A549 (cell line): ENCODE measurements around the gene NPIPB8. TPM values are rescaled to one million over a fixed set of nuclear protein-coding genes. Genes with fewer than 3 reads are reported as not detected.
"Not testable (repeated sequence)": the region's sequence is repeated elsewhere in the genome, so short reads cannot be mapped to it uniquely, and the experiment has no call there.

Source experiments
- ATAC-seq, 2 experiments: fragments of 200-7000 bp in 1 of 2; fragments of >200 bp in 1 of 2; cut with Nextera tagmentation in 1 of 2; cut with Tn5 transposase in 1 of 2; 3 replicates each; pipeline versions ENCODE4 v1.8.0 to v1.9.1; 2018 to 2020; ENCODE audit warnings: mild to moderate bottlenecking in 1 of 2, moderate library complexity in 1 of 2
- CTCF ChIA-PET: fragments of 300-600 bp; sonication (Branson Sonifier 250); formaldehyde crosslinking; extraction: SDS; loops from one replicate; lab custom pipeline; 2021; ENCODE audit warnings: antibody characterized with exemption, inconsistent platforms; lab: Yijun Ruan, JAX
- POLR2A ChIA-PET: fragments of 350-600 bp; formaldehyde crosslinking; extraction: SDS; loops from one replicate; lab custom pipeline; 2021; ENCODE audit warnings: antibody characterized with exemption, inconsistent platforms; lab: Yijun Ruan, JAX
- DNase-seq, 2 experiments: peaks; one replicate each; pipeline versions ENCODE4 v3.0.0 to v3.0.0-alpha.2; 2011 to 2016; ENCODE audit warnings: low read depth in 1 of 2, low spot score in 1 of 2
- FAIRE-seq: peaks from 2 replicates; lab custom pipeline; 2011; peaks lifted over from hg19 to GRCh38; lab: Jason Lieb, UNC
- H3K27ac ChIP-seq, 2 experiments: fragments of >200 bp; sonication (Bioruptor Twin); formaldehyde crosslinking; 3 replicates each; pipeline ENCODE4 v1.5.1; 2016 to 2017
- H3K4me1 ChIP-seq: fragments of >200 bp; sonication (Bioruptor Twin); formaldehyde crosslinking; 3 replicates; pipeline ENCODE4 v1.6.1; 2016
- H3K4me2 ChIP-seq: fragments of >200 bp; sonication (Bioruptor Twin); formaldehyde crosslinking; 3 replicates; pipeline ENCODE4 v1.6.1; 2016
- H3K4me3 ChIP-seq: fragments of >200 bp; sonication (Bioruptor Twin); formaldehyde crosslinking; 3 replicates; pipeline ENCODE4 v1.5.1; 2016
- H3K9me3 ChIP-seq: fragments of >200 bp; sonication (Bioruptor Twin); formaldehyde crosslinking; 3 replicates; pipeline ENCODE4 v1.6.1; 2016
- CEBPB ChIP-seq, 2 experiments: fragments of >200 bp in 1 of 2; sonication (Bioruptor Twin) in 1 of 2; formaldehyde crosslinking in 1 of 2; IDR thresholded peaks; 2 replicates each; pipeline ENCODE4 v1.6.1; 2012 to 2016
- CHD2 ChIP-seq: fragments of 150-350 bp; IDR thresholded peaks from 2 replicates; pipeline ENCODE4 v1.6.1; 2014; ENCODE audit warnings: low read length; ENCODE audit not compliant: partially characterized antibody
- FOSL2 ChIP-seq, 2 experiments: fragments of 450-650 bp in 1 of 2; fragments of >200 bp in 1 of 2; sonication (Bioruptor Twin) in 1 of 2; formaldehyde crosslinking; IDR thresholded peaks; 2 replicates each; pipeline versions ENCODE4 v1.5.0 to v1.6.1; 2016 to 2020; ENCODE audit warnings: mild to moderate bottlenecking in 1 of 2, moderate library complexity in 1 of 2
- FOXS1 ChIP-seq: fragments of 250-450 bp; sonication (Bioruptor Pico); IDR thresholded peaks from 2 replicates; pipeline ENCODE4 v1.5.0; 2020; ENCODE audit warnings: mild to moderate bottlenecking, moderate library complexity
- HEYL ChIP-seq: fragments of 250-450 bp; sonication (Bioruptor Pico); IDR thresholded peaks from 2 replicates; pipeline ENCODE4 v1.8.0; 2021; ENCODE audit warnings: mild to moderate bottlenecking, moderate library complexity
- HOXB13 ChIP-seq: fragments of 250-450 bp; sonication (Bioruptor Pico); IDR thresholded peaks from 2 replicates; pipeline ENCODE4 v1.5.0; 2020; ENCODE audit warnings: low read depth, mild to moderate bottlenecking, moderate library complexity
- JUN ChIP-seq, 2 experiments: fragments of >200 bp; sonication (Bioruptor Twin); formaldehyde crosslinking; IDR thresholded peaks; 2 replicates in 1 of 2; 3 replicates in 1 of 2; pipeline ENCODE4 v1.6.1; 2016 to 2017
- MAFK ChIP-seq: fragments of 450-650 bp; IDR thresholded peaks from 2 replicates; pipeline ENCODE4 v1.6.1; 2014; ENCODE audit not compliant: partially characterized antibody
- MAZ ChIP-seq: fragments of 150-350 bp; IDR thresholded peaks from 2 replicates; pipeline ENCODE4 v1.6.1; 2014; ENCODE audit warnings: antibody characterized with exemption, low read depth, low read length, borderline replicate concordance
- NPAS2 ChIP-seq: fragments of 250-450 bp; sonication (Bioruptor Pico); IDR thresholded peaks from 2 replicates; pipeline ENCODE4 v1.8.0; 2022; ENCODE audit warnings: mild to moderate bottlenecking, moderate library complexity, borderline replicate concordance
- RAD21 ChIP-seq, 2 experiments: fragments of >200 bp in 1 of 2; sonication (Bioruptor Twin) in 1 of 2; formaldehyde crosslinking in 1 of 2; IDR thresholded peaks in 1 of 2; conservative IDR thresholded peaks in 1 of 2; 2 replicates in 1 of 2; 3 replicates in 1 of 2; pipeline ENCODE4 v1.6.1; 2012 to 2018; ENCODE audit warnings: inconsistent platforms in 1 of 2
- RARB ChIP-seq: fragments of 250-450 bp; sonication (Bioruptor Pico); IDR thresholded peaks from 2 replicates; pipeline ENCODE4 v1.8.0; 2021; ENCODE audit warnings: mild to moderate bottlenecking, moderate library complexity
- WGBS: methylation state at CpG from one replicate; pipeline ENCODE4 v1.1.6; 2017; ENCODE audit errors: missing lambda C conversion rate; 5-methylcytosine and 5-hydroxymethylcytosine counted together
- polyA minus RNA-seq: library from RNA; depleted of rRNA, polyadenylated mRNA; stranded (reverse); fragments of >200 nt; gene quantifications from 2 replicates; pipeline ENCODE4 v1.2.3, GENCODE V29; 2011; rRNA and poly(A)+ RNA removed
- polyA plus RNA-seq, 4 experiments: library from polyadenylated mRNA; depleted of rRNA in 3 of 4; stranded (reverse); fragments of >200 nt; fragmentation: RNase III in 1 of 4; extraction: RNeasy Plus Mini Kit Qiagen cat#74134 plus additional on column Dnase treatment in 1 of 4; gene quantifications; 2 replicates in 3 of 4; 3 replicates in 1 of 4; pipeline ENCODE4 v1.2.3, GENCODE V29; 2011 to 2017
- TF ChIP-seq, protein P1 (sequence below): IDR thresholded peaks from 2 replicates; pipeline ENCODE4 v1.6.1; 2012
- TF ChIP-seq, protein P2 (sequence below): fragments of >200 bp; sonication (Bioruptor Twin); formaldehyde crosslinking; IDR thresholded peaks from 3 replicates; pipeline ENCODE4 v1.6.1; 2016
- TF ChIP-seq, protein P3 (sequence below): fragments of >200 bp; sonication (Bioruptor Twin); formaldehyde crosslinking; IDR thresholded peaks from 3 replicates; pipeline ENCODE4 v1.5.1; 2016
- TF ChIP-seq, protein P4 (sequence below): fragments of 200-600 bp; sonication (generic); IDR thresholded peaks from 2 replicates; pipeline ENCODE4 v1.6.1; 2016; ENCODE audit warnings: antibody characterized with exemption, mild to moderate bottlenecking, moderate library complexity

Gene NPIPB8
- polyA plus RNA-seq (2011; rRNA removed) (0.87 and 0.98 TPM in 2 replicates), polyA plus RNA-seq (2017; fragmentation: RNase III; extraction: RNeasy Plus Mini Kit Qiagen cat#74134 plus additional on column Dnase treatment) (0.30 to 1.0 TPM (median 0.74 TPM) in 3 replicates), polyA minus RNA-seq (0.92 and 2.1 TPM in 2 replicates)
- 0.08 TPM in 1 of 2 replicates, not detected in the other for polyA plus RNA-seq (2012; cell fraction: cytosol; rRNA removed)
- polyA plus RNA-seq (2012; cell fraction: nucleus; rRNA removed), result 0.31 and 1.8 TPM in 2 replicates

DNA sequence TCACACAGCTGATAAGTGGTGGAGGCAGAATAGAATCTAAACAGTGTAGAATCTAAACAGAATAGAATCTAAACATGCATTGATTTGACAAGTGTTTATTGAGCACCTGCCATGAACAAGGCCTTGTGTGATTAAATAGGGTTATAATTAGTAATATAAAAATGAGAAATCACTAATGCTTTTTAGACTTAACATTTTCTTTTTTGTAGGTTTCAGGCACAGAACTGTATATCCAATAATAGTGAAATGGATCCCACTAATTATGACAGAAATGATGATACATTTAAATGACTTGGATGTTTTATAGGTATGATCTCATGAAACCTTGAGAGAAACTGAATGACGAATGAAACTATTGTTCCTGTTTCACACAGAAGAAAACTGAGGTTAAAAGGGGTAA, at the start of gene NPIPB8:
Gene NPIPB8 (plus strand): TSS at position 301 of the 400 bp plus-strand sequence. CDS start 296 bp downstream, outside the sequence.
- POLR2A ChIA-PET, H3K4me2 ChIP-seq, ATAC-seq, H3K4me3 ChIP-seq, CTCF ChIA-PET, DNase-seq, FAIRE-seq, H3K9me3 ChIP-seq: not testable (repeated sequence)
- peak within 1 kb of the TSS; percentile 28 to 46; a peak in 2 of 6 replicates for H3K27ac ChIP-seq
- H3K4me1 ChIP-seq, result peaks cover 17% of the 10 kb centered on the region
- no CpG with 5 or more reads among the region's 1 CpG for WGBS

DNA sequence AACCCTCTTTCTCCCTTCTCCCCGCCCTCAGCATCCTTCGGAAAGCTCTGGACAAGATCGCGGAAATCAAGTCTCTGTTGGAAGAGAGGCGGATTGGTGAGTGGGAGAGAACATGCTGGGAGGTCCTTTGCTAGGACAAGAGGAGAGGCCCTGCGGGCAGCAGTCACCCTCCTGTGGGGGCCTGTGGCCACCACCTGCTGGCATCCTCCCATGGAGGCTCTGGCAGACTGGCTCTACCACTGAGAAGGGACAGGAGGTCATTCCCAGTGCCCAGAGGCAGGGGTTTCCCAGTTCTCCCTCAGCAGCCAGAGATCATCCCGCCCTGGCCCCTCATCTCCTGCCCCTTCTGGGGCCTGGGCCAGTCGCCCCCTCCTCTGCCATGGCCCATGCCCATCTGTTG, 48.8 kb upstream of the NPIPB8 start:
- H3K27ac ChIP-seq, result no peak overlapping the region
- DNase-seq, result no peak
- H3K4me1 ChIP-seq, result peaks cover 25% of the 10 kb centered on the region
- H3K4me2 ChIP-seq, result no peak overlapping the region
- no peak for FAIRE-seq
- TF ChIP-seq JUN (IDR thresholded peaks at IDR 0.05) (no peak), HEYL (no peak), FOXS1 (CRISPR knock-in tag) (no peak), RAD21 (conservative IDR thresholded peaks at IDR 0.05 in 1 of 2, IDR thresholded peaks at IDR 0.05 in 1 of 2) (no peak), NPAS2 (no peak), MAFK (no peak), HOXB13 (no peak), FOSL2 (IDR thresholded peaks at IDR 0.05) (no peak), FOSL2 (CRISPR knock-in tag; IDR thresholded peaks at IDR 0.05) (no peak), RARB (CRISPR knock-in tag) (no peak), CEBPB (IDR thresholded peaks at IDR 0.05) (no peak), CHD2 (no peak), MAZ (no peak)
- TF ChIP-seq, protein P1, sequence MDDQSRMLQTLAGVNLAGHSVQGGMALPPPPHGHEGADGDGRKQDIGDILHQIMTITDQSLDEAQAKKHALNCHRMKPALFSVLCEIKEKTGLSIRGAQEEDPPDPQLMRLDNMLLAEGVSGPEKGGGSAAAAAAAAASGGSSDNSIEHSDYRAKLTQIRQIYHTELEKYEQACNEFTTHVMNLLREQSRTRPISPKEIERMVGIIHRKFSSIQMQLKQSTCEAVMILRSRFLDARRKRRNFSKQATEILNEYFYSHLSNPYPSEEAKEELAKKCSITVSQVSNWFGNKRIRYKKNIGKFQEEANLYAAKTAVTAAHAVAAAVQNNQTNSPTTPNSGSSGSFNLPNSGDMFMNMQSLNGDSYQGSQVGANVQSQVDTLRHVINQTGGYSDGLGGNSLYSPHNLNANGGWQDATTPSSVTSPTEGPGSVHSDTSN, result no peak
- TF ChIP-seq, protein P2, sequence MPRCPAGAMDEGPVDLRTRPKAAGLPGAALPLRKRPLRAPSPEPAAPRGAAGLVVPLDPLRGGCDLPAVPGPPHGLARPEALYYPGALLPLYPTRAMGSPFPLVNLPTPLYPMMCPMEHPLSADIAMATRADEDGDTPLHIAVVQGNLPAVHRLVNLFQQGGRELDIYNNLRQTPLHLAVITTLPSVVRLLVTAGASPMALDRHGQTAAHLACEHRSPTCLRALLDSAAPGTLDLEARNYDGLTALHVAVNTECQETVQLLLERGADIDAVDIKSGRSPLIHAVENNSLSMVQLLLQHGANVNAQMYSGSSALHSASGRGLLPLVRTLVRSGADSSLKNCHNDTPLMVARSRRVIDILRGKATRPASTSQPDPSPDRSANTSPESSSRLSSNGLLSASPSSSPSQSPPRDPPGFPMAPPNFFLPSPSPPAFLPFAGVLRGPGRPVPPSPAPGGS, result no peak
- TF ChIP-seq, protein P3, sequence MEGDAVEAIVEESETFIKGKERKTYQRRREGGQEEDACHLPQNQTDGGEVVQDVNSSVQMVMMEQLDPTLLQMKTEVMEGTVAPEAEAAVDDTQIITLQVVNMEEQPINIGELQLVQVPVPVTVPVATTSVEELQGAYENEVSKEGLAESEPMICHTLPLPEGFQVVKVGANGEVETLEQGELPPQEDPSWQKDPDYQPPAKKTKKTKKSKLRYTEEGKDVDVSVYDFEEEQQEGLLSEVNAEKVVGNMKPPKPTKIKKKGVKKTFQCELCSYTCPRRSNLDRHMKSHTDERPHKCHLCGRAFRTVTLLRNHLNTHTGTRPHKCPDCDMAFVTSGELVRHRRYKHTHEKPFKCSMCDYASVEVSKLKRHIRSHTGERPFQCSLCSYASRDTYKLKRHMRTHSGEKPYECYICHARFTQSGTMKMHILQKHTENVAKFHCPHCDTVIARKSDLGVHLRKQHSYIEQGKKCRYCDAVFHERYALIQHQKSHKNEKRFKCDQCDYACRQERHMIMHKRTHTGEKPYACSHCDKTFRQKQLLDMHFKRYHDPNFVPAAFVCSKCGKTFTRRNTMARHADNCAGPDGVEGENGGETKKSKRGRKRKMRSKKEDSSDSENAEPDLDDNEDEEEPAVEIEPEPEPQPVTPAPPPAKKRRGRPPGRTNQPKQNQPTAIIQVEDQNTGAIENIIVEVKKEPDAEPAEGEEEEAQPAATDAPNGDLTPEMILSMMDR, result no peak
- TF ChIP-seq, protein P4, sequence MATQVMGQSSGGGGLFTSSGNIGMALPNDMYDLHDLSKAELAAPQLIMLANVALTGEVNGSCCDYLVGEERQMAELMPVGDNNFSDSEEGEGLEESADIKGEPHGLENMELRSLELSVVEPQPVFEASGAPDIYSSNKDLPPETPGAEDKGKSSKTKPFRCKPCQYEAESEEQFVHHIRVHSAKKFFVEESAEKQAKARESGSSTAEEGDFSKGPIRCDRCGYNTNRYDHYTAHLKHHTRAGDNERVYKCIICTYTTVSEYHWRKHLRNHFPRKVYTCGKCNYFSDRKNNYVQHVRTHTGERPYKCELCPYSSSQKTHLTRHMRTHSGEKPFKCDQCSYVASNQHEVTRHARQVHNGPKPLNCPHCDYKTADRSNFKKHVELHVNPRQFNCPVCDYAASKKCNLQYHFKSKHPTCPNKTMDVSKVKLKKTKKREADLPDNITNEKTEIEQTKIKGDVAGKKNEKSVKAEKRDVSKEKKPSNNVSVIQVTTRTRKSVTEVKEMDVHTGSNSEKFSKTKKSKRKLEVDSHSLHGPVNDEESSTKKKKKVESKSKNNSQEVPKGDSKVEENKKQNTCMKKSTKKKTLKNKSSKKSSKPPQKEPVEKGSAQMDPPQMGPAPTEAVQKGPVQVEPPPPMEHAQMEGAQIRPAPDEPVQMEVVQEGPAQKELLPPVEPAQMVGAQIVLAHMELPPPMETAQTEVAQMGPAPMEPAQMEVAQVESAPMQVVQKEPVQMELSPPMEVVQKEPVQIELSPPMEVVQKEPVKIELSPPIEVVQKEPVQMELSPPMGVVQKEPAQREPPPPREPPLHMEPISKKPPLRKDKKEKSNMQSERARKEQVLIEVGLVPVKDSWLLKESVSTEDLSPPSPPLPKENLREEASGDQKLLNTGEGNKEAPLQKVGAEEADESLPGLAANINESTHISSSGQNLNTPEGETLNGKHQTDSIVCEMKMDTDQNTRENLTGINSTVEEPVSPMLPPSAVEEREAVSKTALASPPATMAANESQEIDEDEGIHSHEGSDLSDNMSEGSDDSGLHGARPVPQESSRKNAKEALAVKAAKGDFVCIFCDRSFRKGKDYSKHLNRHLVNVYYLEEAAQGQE, result no peak
- 85% methylated on average over 8 of the region's 8 CpGs for WGBS
- no peak overlapping the region for H3K4me3 ChIP-seq
- ATAC-seq, result no peak
- ChIA-PET CTCF (no interaction called here), POLR2A (no interaction called here)
- H3K9me3 ChIP-seq, result no peaks in the 10 kb centered on the region
